GM19328 (cell line): Measurements from ENCODE around the gene FUT3.
"Not testable (repeated sequence)": the region's sequence is repeated elsewhere in the genome, so short reads cannot be mapped to it uniquely, and the experiment has no call there.

Experiments
- ATAC-seq: cut with Tn5 transposase; IDR thresholded peaks from one replicate; pipeline ENCODE4 v1.9.1; 2021; ENCODE audit warnings: mild to moderate bottlenecking, moderate library complexity; ENCODE audit not compliant: unreplicated experiment

Gene FUT3

GRCh38 chr19:5851302-5851701 is at the start of gene FUT3:
Gene FUT3 (minus strand): TSS chr19:5851449.
- ATAC-seq: no peak

GRCh38 chr19:5900976-5901375 is 49.7 kb upstream of the FUT3 start:
- no peak for ATAC-seq

GRCh38 chr19:5899728-5900526 is 48.7 kb upstream of the FUT3 start:
- no peak for ATAC-seq

- no peak for ATAC-seq
These were observed 46.1 kb upstream of the FUT3 start for GRCh38 chr19:5897189-5897969.

- no peak for ATAC-seq
These were observed 45.3 kb upstream of the FUT3 start for GRCh38 chr19:5896365-5897076.

GRCh38 chr19:5895890-5896289 is 44.6 kb upstream of the FUT3 start:
- no peak for ATAC-seq

GRCh38 chr19:5895409-5895808 is 44.2 kb upstream of the FUT3 start:
- no peak for ATAC-seq

- no peak for ATAC-seq
These were observed 43.6 kb upstream of the FUT3 start for GRCh38 chr19:5894704-5895349.

- no peak for ATAC-seq
These were observed 42.9 kb upstream of the FUT3 start for GRCh38 chr19:5893907-5894703.

GRCh38 chr19:5893296-5893903 is 42.2 kb upstream of the FUT3 start:
- ATAC-seq: no peak

GRCh38 chr19:5892772-5893275 is 41.6 kb upstream of the FUT3 start:
- ATAC-seq: no peak

- ATAC-seq: no peak
These were observed 40.9 kb upstream of the FUT3 start for GRCh38 chr19:5891938-5892771.

GRCh38 chr19:5891572-5891937 is 40.3 kb upstream of the FUT3 start:
- ATAC-seq: no peak

GRCh38 chr19:5890099-5890498 is 38.9 kb upstream of the FUT3 start:
- no peak for ATAC-seq

GRCh38 chr19:5889288-5889971 is 38.2 kb upstream of the FUT3 start:
- no peak for ATAC-seq

- not testable (repeated sequence) for ATAC-seq
These were observed 33.0 kb upstream of the FUT3 start for GRCh38 chr19:5884065-5884811.

- ATAC-seq: not testable (repeated sequence)
These were observed 32.1 kb upstream of the FUT3 start for GRCh38 chr19:5883157-5883873.
